Effector memory CD8-positive, alpha-beta T cell (primary cell): ENCODE measurements around the gene NAP1L3.

Experiments
- ATAC-seq: fragments of 150-1000 bp; cut with Tn5 transposase; replicated peaks from 2 replicates; pipeline ENCODE4 v1.10.0; 2021; ENCODE audit warnings: mild to moderate bottlenecking, moderate library complexity
- DNase-seq, 3 experiments: peaks; one replicate each; pipeline ENCODE4 v3.0.0; 2021
- H3K27ac Mint-ChIP-seq, 2 donors: one replicate each; pipeline ENCODE4 v1.8.0; 2022; ENCODE audit warnings: mild to moderate bottlenecking in 2 of 2, mixed read lengths in 2 of 2, moderate library complexity in 2 of 2
- H3K27me3 Mint-ChIP-seq, 2 donors: one replicate each; pipeline ENCODE4 v1.8.0; 2022; ENCODE audit warnings: mixed read lengths in 2 of 2
- H3K36me3 Mint-ChIP-seq: one replicate; pipeline ENCODE4 v1.8.0; 2022; ENCODE audit warnings: mild to moderate bottlenecking, moderate library complexity, mixed read lengths; ENCODE audit not compliant: insufficient read depth
- H3K4me1 Mint-ChIP-seq, 2 donors: one replicate each; pipeline ENCODE4 v1.8.0; 2022; ENCODE audit warnings: low read depth in 2 of 2, mixed read lengths in 2 of 2
- H3K4me3 Mint-ChIP-seq, 2 donors: one replicate each; pipeline ENCODE4 v1.8.0; 2022; ENCODE audit warnings: mild to moderate bottlenecking in 2 of 2, mixed read lengths in 2 of 2, moderate library complexity in 2 of 2
- H3K9me3 Mint-ChIP-seq, 2 donors: one replicate each; pipeline ENCODE4 v1.8.0; 2022; ENCODE audit warnings: mixed read lengths in 2 of 2
- total RNA-seq, 9 experiments: gene quantifications; one replicate each; lab custom pipeline; 2026; lab: John Stamatoyannopoulos, UW

Gene NAP1L3
- 2.4 to 12.8 (median 7.0) reads per million in 9 experiments for total RNA-seq

- peak within 1 kb of the TSS; percentile 76 to 88 for H3K27ac Mint-ChIP-seq
These were observed at the start of gene NAP1L3 for GRCh38 chrX:93673056-93673868. TSS of gene NAP1L3 (minus strand) at chrX:93673578. CDS start at chrX:93673304, 274 bp downstream.

GRCh38 chrX:93711076-93711475 lies 37.7 kb upstream of the NAP1L3 start:
- DNase-seq (no peak), ATAC-seq (no peak)
- Mint-ChIP-seq H3K9me3 (peaks cover 0 to 1% of the 10 kb centered on the region in 2 donors), H3K4me1 (no peaks in the 10 kb centered on the region), H3K27me3 (no peaks in the 10 kb centered on the region), H3K27ac (no peak overlapping the region), H3K36me3 (no peaks in the 10 kb centered on the region), H3K4me3 (no peak overlapping the region)

More at GRCh38 chrX:93673056-93673868, at the start of gene NAP1L3:
- Mint-ChIP-seq H3K9me3 (no peaks in the 10 kb centered on the region), H3K4me3 (peak within 1 kb of the TSS; percentile 83 to 87), H3K4me1 (peaks cover 5 to 6% of the 10 kb centered on the region in 2 donors), H3K36me3 (no peaks in the 10 kb centered on the region), H3K27me3 (no peaks in the 10 kb centered on the region)
- DNase-seq, result peak; percentile 13 to 23 (median 23)
- ATAC-seq, result peak; percentile 77

GRCh38 chrX:93703701-93704100 lies 30.3 kb upstream of the NAP1L3 start:
- Mint-ChIP-seq H3K9me3 (no peaks in the 10 kb centered on the region), H3K4me3 (no peak overlapping the region), H3K36me3 (no peaks in the 10 kb centered on the region), H3K4me1 (no peaks in the 10 kb centered on the region), H3K27me3 (no peaks in the 10 kb centered on the region), H3K27ac (no peak overlapping the region)
- DNase-seq (no peak), ATAC-seq (no peak)

GRCh38 chrX:93695981-93696380 lies 22.6 kb upstream of the NAP1L3 start:
- Mint-ChIP-seq H3K36me3 (no peaks in the 10 kb centered on the region), H3K9me3 (no peaks in the 10 kb centered on the region), H3K27ac (no peak overlapping the region)

GRCh38 chrX:93673869-93674271 lies 492 bp upstream of the NAP1L3 start, which contains the start of gene FAM133A:
TSS of gene FAM133A (plus strand) at chrX:93674206. CDS start at chrX:93709420, 35,214 bp downstream.
- ATAC-seq, result peak; percentile 23

More at GRCh38 chrX:93695981-93696380, 22.6 kb upstream of the NAP1L3 start:
- DNase-seq (no peak), ATAC-seq (no peak)
- no peak overlapping the region for H3K4me3 Mint-ChIP-seq
- no peaks in the 10 kb centered on the region for H3K4me1 Mint-ChIP-seq
- no peaks in the 10 kb centered on the region for H3K27me3 Mint-ChIP-seq

GRCh38 chrX:93660575-93660974 lies 12.8 kb downstream of the NAP1L3 start:
- H3K27me3 Mint-ChIP-seq, result no peaks in the 10 kb centered on the region
- H3K27ac Mint-ChIP-seq, result no peak overlapping the region
- no peak for ATAC-seq
- DNase-seq, result no peak
- no peaks in the 10 kb centered on the region for H3K36me3 Mint-ChIP-seq
- no peaks in the 10 kb centered on the region for H3K4me1 Mint-ChIP-seq
- H3K9me3 Mint-ChIP-seq, result peaks cover 0 to 2% of the 10 kb centered on the region in 2 donors
- no peak overlapping the region for H3K4me3 Mint-ChIP-seq

More at GRCh38 chrX:93673869-93674271, 492 bp upstream of the NAP1L3 start, which contains the start of gene FAM133A:
- Mint-ChIP-seq H3K4me3 (peak within 1 kb of the TSS; percentile 83 to 87), H3K36me3 (no peaks in the 10 kb centered on the region), H3K9me3 (no peaks in the 10 kb centered on the region), H3K4me1 (peaks cover 5 to 6% of the 10 kb centered on the region in 2 donors), H3K27me3 (no peaks in the 10 kb centered on the region), H3K27ac (peak within 1 kb of the TSS; percentile 76 to 88)
- DNase-seq, result no peak

- peaks cover 0 to 2% of the 10 kb centered on the region in 2 donors for H3K9me3 Mint-ChIP-seq
- no peaks in the 10 kb centered on the region for H3K27me3 Mint-ChIP-seq
- no peak overlapping the region for H3K27ac Mint-ChIP-seq
- H3K4me3 Mint-ChIP-seq, result no peak overlapping the region
- ATAC-seq, result no peak
- H3K4me1 Mint-ChIP-seq, result no peaks in the 10 kb centered on the region
- no peaks in the 10 kb centered on the region for H3K36me3 Mint-ChIP-seq
- no peak for DNase-seq
These were observed 24.0 kb downstream of the NAP1L3 start for GRCh38 chrX:93649381-93649780.

GRCh38 chrX:93637591-93637990 lies 35.8 kb downstream of the NAP1L3 start:
- no peak overlapping the region for H3K27ac Mint-ChIP-seq
- DNase-seq (no peak), ATAC-seq (no peak)
- H3K9me3 Mint-ChIP-seq, result peaks cover 0 to 4% of the 10 kb centered on the region in 2 donors
- no peaks in the 10 kb centered on the region for H3K36me3 Mint-ChIP-seq
- H3K27me3 Mint-ChIP-seq, result no peaks in the 10 kb centered on the region
- H3K4me1 Mint-ChIP-seq, result no peaks in the 10 kb centered on the region
- H3K4me3 Mint-ChIP-seq, result no peak overlapping the region
